ENCODE data around the gene CHTF18.

The CHTF18 gene

GRCh38 chr16:764848-765487 lies 23.5 kb upstream of the CHTF18 start:
- DNase-seq (ENCODE audit: low spot score) = no peak
- in situ Hi-C loops (cut with MboI; ENCODE audit: low pct_unique_long_range_greater_than_20kb, low sequenced_read_pairs, unreplicated experiment) = no loop called here
- no peak for TF ChIP-seq CTCF (IDR thresholded peaks at IDR 0.05; ENCODE audit: extremely low read depth, insufficient read depth, missing control alignments)

GRCh38 chr16:765488-765865 lies 22.9 kb upstream of the CHTF18 start:
- in situ Hi-C loops (cut with MboI; ENCODE audit: low pct_unique_long_range_greater_than_20kb, low sequenced_read_pairs, unreplicated experiment) = no loop called here
- TF ChIP-seq CTCF (IDR thresholded peaks at IDR 0.05; ENCODE audit: extremely low read depth, insufficient read depth, missing control alignments) = no peak
- no peak for DNase-seq (ENCODE audit: low spot score)

- DNase-seq (ENCODE audit: low spot score) = no peak
- no peak for TF ChIP-seq CTCF (IDR thresholded peaks at IDR 0.05; ENCODE audit: extremely low read depth, insufficient read depth, missing control alignments)
- in situ Hi-C loops (cut with MboI; ENCODE audit: low pct_unique_long_range_greater_than_20kb, low sequenced_read_pairs, unreplicated experiment) = no loop called here
Observed at GRCh38 chr16:766008-766819, 22.2 kb upstream of the CHTF18 start.

- no peak for DNase-seq (ENCODE audit: low spot score)
- in situ Hi-C loops (cut with MboI; ENCODE audit: low pct_unique_long_range_greater_than_20kb, low sequenced_read_pairs, unreplicated experiment) = no loop called here
- no peak for TF ChIP-seq CTCF (IDR thresholded peaks at IDR 0.05; ENCODE audit: extremely low read depth, insufficient read depth, missing control alignments)
Observed at GRCh38 chr16:766820-767640, 21.4 kb upstream of the CHTF18 start.

- in situ Hi-C loops (cut with MboI; ENCODE audit: low pct_unique_long_range_greater_than_20kb, low sequenced_read_pairs, unreplicated experiment) = no loop called here
- TF ChIP-seq CTCF (IDR thresholded peaks at IDR 0.05; ENCODE audit: extremely low read depth, insufficient read depth, missing control alignments) = no peak
- no peak for DNase-seq (ENCODE audit: low spot score)
Observed at GRCh38 chr16:767743-768235, 20.6 kb upstream of the CHTF18 start.

GRCh38 chr16:768428-768827 lies 20.0 kb upstream of the CHTF18 start:
- no peak for DNase-seq (ENCODE audit: low spot score)
- in situ Hi-C loops (cut with MboI; ENCODE audit: low pct_unique_long_range_greater_than_20kb, low sequenced_read_pairs, unreplicated experiment) = no loop called here
- TF ChIP-seq CTCF (IDR thresholded peaks at IDR 0.05; ENCODE audit: extremely low read depth, insufficient read depth, missing control alignments) = no peak
